Measurements from ENCODE around the gene ALCAM.

DNA sequence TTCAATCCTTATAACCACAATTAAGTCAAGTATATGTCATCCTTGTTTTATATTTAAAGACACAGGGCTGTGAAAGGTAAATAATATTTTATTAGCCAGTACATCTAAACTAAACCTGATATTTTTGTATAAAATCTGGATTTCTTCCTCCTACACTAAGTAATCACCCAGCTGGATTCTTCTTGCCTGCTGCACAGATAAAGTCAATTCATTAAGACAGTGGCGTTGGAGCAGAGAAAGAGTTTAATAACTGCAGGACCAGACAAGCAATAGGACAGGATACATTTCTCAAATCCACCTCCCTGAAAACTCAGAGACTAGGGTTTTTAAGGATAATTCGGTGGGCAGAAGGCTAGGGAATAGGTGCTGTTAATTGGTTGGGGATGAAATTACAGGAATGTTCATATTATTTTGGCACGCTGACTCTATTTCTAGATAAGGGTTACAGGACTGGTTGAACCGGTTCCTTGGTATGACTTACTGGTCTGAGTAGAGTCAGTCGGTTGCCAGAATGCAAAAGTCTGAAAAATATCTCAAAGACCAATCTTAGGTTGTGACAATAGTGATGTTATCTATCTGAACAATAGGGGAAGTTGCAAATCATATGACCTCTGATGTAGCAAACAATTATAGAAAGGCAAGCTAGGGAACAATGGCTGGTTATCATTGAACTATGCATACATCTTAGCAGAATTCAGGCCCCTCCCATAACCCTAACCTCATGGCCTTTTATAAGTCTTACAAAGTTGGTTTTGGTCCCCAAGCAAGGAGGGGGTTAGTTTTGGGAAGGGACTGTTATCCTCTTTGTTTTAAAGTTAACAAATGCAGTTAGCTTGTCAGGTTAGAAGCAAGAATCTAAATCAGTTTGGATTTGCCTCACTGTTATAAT, 244.8 kb downstream of the ALCAM start:
- TF ChIP-seq, protein P1, sequence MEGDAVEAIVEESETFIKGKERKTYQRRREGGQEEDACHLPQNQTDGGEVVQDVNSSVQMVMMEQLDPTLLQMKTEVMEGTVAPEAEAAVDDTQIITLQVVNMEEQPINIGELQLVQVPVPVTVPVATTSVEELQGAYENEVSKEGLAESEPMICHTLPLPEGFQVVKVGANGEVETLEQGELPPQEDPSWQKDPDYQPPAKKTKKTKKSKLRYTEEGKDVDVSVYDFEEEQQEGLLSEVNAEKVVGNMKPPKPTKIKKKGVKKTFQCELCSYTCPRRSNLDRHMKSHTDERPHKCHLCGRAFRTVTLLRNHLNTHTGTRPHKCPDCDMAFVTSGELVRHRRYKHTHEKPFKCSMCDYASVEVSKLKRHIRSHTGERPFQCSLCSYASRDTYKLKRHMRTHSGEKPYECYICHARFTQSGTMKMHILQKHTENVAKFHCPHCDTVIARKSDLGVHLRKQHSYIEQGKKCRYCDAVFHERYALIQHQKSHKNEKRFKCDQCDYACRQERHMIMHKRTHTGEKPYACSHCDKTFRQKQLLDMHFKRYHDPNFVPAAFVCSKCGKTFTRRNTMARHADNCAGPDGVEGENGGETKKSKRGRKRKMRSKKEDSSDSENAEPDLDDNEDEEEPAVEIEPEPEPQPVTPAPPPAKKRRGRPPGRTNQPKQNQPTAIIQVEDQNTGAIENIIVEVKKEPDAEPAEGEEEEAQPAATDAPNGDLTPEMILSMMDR (IDR thresholded peaks at IDR 0.05), result no peak
- no peak for TF ChIP-seq POLR2A (IDR thresholded peaks at IDR 0.05)

All from Peyer's patch (tissue), 4 donors.